NT2/D1 (cell line): ENCODE results near the gene SNX5.

Experiments used
- SUZ12 ChIP-seq: IDR thresholded peaks from 2 replicates; pipeline ENCODE4 v1.6.1; 2011; ENCODE audit not compliant: insufficient read length, insufficient read depth; ENCODE audit errors: extremely low read depth
- YY1 ChIP-seq: IDR thresholded peaks from 2 replicates; pipeline ENCODE4 v1.6.1; 2011; ENCODE audit not compliant: insufficient read length, insufficient read depth
- ZNF274 ChIP-seq: IDR thresholded peaks from 2 replicates; pipeline ENCODE4 v1.6.1; 2011; ENCODE audit warnings: mild to moderate bottlenecking, low read depth, low read length

DNA sequence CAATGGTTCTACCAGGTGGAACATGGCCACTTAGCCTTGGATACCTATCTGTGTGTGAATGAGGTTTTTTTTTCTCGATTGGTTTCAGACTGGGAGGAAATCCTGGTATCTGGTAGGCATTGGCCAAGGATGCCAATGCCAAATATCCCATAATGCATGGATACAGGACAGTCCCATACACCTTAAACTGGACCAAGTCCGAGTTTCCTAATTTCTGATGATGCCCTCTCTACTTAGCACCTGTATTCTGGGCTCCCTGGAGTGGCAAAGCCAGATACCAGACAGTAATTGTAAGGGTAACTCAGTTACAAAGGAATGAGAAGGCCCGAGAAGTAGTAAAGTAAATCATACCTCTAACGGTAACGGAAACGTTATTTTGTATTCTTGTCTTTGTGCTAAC, 17.9 kb downstream of the SNX5 start:
- TF ChIP-seq YY1 (no peak), ZNF274 (no peak), SUZ12 (no peak)
